ENCODE results near the gene NFAT5. TPM values are rescaled to one million over a fixed set of nuclear protein-coding genes. Genes with fewer than 3 reads are reported as not detected.
A peak's percentile ranks its signal among the peaks of the same experiment; 100 is the strongest.

Gene NFAT5
- total RNA-seq, 4 donors from 2014 or later = 76.1 to 122 (median 102) TPM

DNA sequence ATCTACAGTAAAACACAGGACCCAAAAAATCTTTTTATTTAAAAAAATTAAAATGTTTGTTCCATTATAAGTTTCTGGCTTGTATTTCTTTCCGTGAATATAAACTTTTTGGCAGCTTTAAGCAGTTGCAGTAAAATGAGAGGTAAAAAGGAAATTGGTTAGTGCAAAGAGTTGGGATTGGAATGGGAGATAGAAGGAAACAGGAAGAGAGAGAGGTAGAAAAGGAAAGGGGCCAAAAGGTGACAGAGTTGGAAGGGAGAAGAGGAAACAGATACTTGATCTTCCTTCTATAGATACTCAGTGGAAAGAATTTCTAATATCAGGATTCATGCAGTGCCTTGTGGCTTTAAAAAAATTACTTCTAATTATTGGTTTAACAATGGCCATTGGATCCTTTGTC, 97.1 kb downstream of the NFAT5 start:
- H3K36me3 ChIP-seq = peaks cover 15 to 22% of the 10 kb centered on the region in 2 donors
- 76 to 79% methylated on average over 1 of the region's 1 CpG for WGBS, 2 donors
- no peaks in the 10 kb centered on the region for H3K9me3 ChIP-seq
- H3K27ac ChIP-seq = peak overlapping the region in 1 of 3 donors; percentile 7
- H3K4me1 ChIP-seq = no peaks in the 10 kb centered on the region
- no peak overlapping the region for H3K4me3 ChIP-seq (replicated peaks in 1 of 3)
- TF ChIP-seq, protein P1, sequence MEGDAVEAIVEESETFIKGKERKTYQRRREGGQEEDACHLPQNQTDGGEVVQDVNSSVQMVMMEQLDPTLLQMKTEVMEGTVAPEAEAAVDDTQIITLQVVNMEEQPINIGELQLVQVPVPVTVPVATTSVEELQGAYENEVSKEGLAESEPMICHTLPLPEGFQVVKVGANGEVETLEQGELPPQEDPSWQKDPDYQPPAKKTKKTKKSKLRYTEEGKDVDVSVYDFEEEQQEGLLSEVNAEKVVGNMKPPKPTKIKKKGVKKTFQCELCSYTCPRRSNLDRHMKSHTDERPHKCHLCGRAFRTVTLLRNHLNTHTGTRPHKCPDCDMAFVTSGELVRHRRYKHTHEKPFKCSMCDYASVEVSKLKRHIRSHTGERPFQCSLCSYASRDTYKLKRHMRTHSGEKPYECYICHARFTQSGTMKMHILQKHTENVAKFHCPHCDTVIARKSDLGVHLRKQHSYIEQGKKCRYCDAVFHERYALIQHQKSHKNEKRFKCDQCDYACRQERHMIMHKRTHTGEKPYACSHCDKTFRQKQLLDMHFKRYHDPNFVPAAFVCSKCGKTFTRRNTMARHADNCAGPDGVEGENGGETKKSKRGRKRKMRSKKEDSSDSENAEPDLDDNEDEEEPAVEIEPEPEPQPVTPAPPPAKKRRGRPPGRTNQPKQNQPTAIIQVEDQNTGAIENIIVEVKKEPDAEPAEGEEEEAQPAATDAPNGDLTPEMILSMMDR (IDR thresholded peaks at IDR 0.05) = no peak
- TF ChIP-seq POLR2A (IDR thresholded peaks at IDR 0.05) = no peak
- H3K27me3 ChIP-seq = no peaks in the 10 kb centered on the region
- intact Hi-C loops (cut with DNase I) = no loop called here
- no peak for DNase-seq

DNA sequence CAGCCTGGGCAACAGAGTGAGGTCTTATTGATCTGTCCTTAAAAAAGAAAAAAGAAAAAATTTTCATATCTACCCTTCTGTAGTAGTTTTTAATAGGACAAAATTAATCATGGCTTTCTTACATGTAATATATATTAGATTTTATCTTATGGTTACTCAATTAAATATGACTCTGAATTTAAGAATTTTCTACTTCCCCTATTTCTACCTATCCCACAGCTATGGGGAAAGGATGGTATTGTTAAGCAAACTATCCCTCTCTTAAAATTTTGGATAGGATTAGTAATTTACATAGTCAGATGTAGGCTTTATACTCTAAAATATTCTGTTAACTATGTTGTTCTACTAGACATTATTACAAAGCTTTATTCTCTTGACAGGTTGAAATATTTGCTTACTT, 98.1 kb downstream of the NFAT5 start:
- TF ChIP-seq, protein P1 (IDR thresholded peaks at IDR 0.05) = no peak
- TF ChIP-seq POLR2A (IDR thresholded peaks at IDR 0.05) = no peak
- Histone ChIP-seq H3K27ac (no peak overlapping the region), H3K36me3 (peaks cover 14 to 15% of the 10 kb centered on the region in 2 donors), H3K4me3 (replicated peaks in 1 of 3) (no peak overlapping the region), H3K27me3 (no peaks in the 10 kb centered on the region), H3K9me3 (no peaks in the 10 kb centered on the region), H3K4me1 (no peaks in the 10 kb centered on the region)
- no peak for DNase-seq
- intact Hi-C loops (cut with DNase I) = no loop called here

DNA sequence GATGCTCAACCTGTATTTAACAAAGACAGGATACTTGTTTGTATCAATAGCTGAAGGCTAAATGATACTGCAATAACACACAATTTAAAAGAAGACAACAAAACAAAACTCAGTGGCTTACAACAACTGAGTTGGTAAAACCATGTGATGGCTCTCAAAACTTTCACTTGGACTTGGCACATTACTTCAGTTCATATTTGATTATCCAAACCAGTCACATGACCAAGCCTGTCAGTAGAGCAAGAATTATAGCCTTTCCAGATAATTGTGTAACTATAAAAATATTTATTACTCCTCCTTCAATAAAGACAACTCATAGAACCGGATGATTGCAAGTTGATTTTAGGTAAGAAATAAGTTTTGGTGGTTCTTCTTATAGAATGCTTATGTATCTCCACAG, 103.8 kb downstream of the NFAT5 start:
- no peak overlapping the region for H3K4me3 ChIP-seq (replicated peaks in 1 of 3)
- no peaks in the 10 kb centered on the region for H3K27me3 ChIP-seq
- WGBS, 2 donors = 73 to 84% methylated on average over 1 of the region's 1 CpG
- H3K36me3 ChIP-seq = peaks cover 0 to 6% of the 10 kb centered on the region in 2 donors
- H3K9me3 ChIP-seq = no peaks in the 10 kb centered on the region
- DNase-seq = no peak
- H3K27ac ChIP-seq = peak overlapping the region; percentile 5 to 34 (median 26)
- TF ChIP-seq POLR2A (IDR thresholded peaks at IDR 0.05) = no peak
- TF ChIP-seq, protein P1 (IDR thresholded peaks at IDR 0.05) = no peak
- intact Hi-C loops (cut with DNase I) = no loop called here
- H3K4me1 ChIP-seq = peaks cover 0 to 7% of the 10 kb centered on the region in 2 donors

DNA sequence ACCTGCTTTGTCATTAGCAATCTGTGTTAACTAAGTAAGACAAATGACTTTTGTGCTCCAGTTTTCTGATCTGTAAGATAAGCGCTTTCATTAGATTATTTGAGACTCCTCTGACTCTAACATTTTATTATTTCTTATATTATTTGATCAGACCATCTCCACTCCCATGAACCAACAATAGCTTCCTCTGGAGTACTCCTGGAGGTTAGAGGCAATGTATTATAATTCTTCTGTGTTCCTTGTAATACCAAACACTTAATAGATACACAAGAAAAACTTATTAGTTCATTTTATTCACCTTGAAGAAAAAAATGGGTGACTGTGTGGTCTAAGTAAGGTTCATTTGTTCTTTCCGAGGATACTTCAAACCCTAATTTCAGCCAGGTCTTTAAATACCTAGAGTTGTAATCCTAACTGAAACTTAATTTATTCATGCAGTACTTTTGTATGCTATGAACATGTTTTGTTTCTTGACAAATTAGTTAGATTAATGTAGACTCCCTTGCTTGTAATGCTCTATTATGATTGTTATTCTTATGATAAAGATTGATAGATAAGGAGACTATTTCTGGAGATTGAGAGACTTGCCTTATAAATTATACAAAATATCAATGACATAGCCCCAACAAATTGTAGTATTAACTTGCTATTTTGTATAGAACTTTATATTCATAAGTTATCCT, 106.7 kb downstream of the NFAT5 start:
- intact Hi-C loops (cut with DNase I) = no loop called here

More for the DNA sequence above, 106.7 kb downstream of the NFAT5 start:
- no peak overlapping the region for H3K4me3 ChIP-seq (replicated peaks in 1 of 3)
- H3K36me3 ChIP-seq = peaks cover 0 to 6% of the 10 kb centered on the region in 2 donors
- no peak overlapping the region for H3K27ac ChIP-seq
- DNase-seq = no peak
- H3K9me3 ChIP-seq = no peaks in the 10 kb centered on the region
- no peaks in the 10 kb centered on the region for H3K27me3 ChIP-seq
- WGBS, 2 donors = 94 to 98% methylated on average over 2 of the region's 2 CpGs
- TF ChIP-seq, protein P1 (IDR thresholded peaks at IDR 0.05) = no peak
- no peak for TF ChIP-seq POLR2A (IDR thresholded peaks at IDR 0.05)
- H3K4me1 ChIP-seq = peaks cover 6 to 20% of the 10 kb centered on the region in 2 donors
